Measurements from ENCODE around the gene CXCL11. TPM values are rescaled to one million over a fixed set of nuclear protein-coding genes. Genes with fewer than 3 reads are reported as not detected.

The CXCL11 gene
- total and polyA plus RNA-seq, 2 of the 13 experiments (the other 11 are each of a cell fraction or from before 2014, with no cell fraction given), result 0.08 TPM; not detected in 1

- no peak overlapping the region for H3K9ac ChIP-seq (ENCODE audit: insufficient read depth, low read depth, low read length)
- H3K4me2 ChIP-seq (ENCODE audit: low read depth, low read length), result no peak overlapping the region
- H3K4me3 ChIP-seq (replicated peaks in 1 of 3; ENCODE audit: insufficient read depth in 1 of 3, low read depth in 2 of 3, low read length in 3 of 3), result no peak overlapping the region
- DNase-seq (ENCODE audit: low spot score) (no peak), FAIRE-seq (no peak), ATAC-seq (no peak)
- intact Hi-C loops (cut with micrococcal nuclease; ENCODE audit: unreplicated experiment), result no loop called here
- no TSS peak for BruUV-seq (replicated peaks)
- no peaks in the 10 kb centered on the region for H3K36me3 ChIP-seq (replicated peaks in 1 of 2; ENCODE audit: control insufficient read depth in 1 of 2, insufficient read depth in 2 of 2, low read length in 2 of 2)
- in situ Hi-C loops (cut with HindIII; ENCODE audit: extremely low pct_ligation_motif_present, low pct_unique_long_range_greater_than_20kb), result no loop called here
- H3K27ac ChIP-seq (ENCODE audit: extremely low read length, insufficient read depth, low read length), result no peak overlapping the region
- WGBS (ENCODE audit: low lambda C conversion rate), result 74% methylated on average over 7 of the region's 7 CpGs
- no peaks in the 10 kb centered on the region for H3K4me1 ChIP-seq (ENCODE audit: insufficient read depth, low read length)
- H2AFZ ChIP-seq (ENCODE audit: low read length), result no peak overlapping the region
- peaks cover 0 to 6% of the 10 kb centered on the region in 2 experiments; a peak in 1 of 5 replicates for H3K27me3 ChIP-seq (ENCODE audit: control insufficient read depth in 1 of 2, insufficient read depth in 2 of 2, low read length in 2 of 2)
- no peaks in the 10 kb centered on the region for H3K9me3 ChIP-seq (ENCODE audit: low read length)
- ChIA-PET POLR2A (no interaction called here), CTCF (ENCODE audit: low intra/inter-chr PET ratio, low total read pairs) (no interaction called here)
- H4K20me1 ChIP-seq (ENCODE audit: insufficient read depth, low read length), result no peaks in the 10 kb centered on the region
- H3K79me2 ChIP-seq (ENCODE audit: insufficient read depth, low read length), result no peaks in the 10 kb centered on the region
- TF ChIP-seq ARNTL (CRISPR knock-in tag; IDR thresholded peaks at IDR 0.05) (no peak), MLLT10 (CRISPR knock-in tag; IDR thresholded peaks at IDR 0.05) (no peak), ZNF569 (CRISPR knock-in tag; IDR thresholded peaks at IDR 0.05; ENCODE audit: borderline replicate concordance) (no peak), ZNF317 (CRISPR knock-in tag; IDR thresholded peaks at IDR 0.05) (no peak), NCOA1 (CRISPR knock-in tag; IDR thresholded peaks at IDR 0.05) (no peak), ZNF607 (CRISPR knock-in tag; IDR thresholded peaks at IDR 0.05; ENCODE audit: borderline replicate concordance) (no peak), GABPA (IDR thresholded peaks at IDR 0.05; ENCODE audit: low read depth, low read length) (no peak), GABPA (CRISPR knock-in tag; IDR thresholded peaks at IDR 0.05; ENCODE audit: low read depth) (no peak), HNF1B (CRISPR knock-in tag; IDR thresholded peaks at IDR 0.05) (no peak), ZNF816 (CRISPR knock-in tag; IDR thresholded peaks at IDR 0.05; ENCODE audit: borderline replicate concordance) (no peak)
- TF ChIP-seq, protein P1, sequence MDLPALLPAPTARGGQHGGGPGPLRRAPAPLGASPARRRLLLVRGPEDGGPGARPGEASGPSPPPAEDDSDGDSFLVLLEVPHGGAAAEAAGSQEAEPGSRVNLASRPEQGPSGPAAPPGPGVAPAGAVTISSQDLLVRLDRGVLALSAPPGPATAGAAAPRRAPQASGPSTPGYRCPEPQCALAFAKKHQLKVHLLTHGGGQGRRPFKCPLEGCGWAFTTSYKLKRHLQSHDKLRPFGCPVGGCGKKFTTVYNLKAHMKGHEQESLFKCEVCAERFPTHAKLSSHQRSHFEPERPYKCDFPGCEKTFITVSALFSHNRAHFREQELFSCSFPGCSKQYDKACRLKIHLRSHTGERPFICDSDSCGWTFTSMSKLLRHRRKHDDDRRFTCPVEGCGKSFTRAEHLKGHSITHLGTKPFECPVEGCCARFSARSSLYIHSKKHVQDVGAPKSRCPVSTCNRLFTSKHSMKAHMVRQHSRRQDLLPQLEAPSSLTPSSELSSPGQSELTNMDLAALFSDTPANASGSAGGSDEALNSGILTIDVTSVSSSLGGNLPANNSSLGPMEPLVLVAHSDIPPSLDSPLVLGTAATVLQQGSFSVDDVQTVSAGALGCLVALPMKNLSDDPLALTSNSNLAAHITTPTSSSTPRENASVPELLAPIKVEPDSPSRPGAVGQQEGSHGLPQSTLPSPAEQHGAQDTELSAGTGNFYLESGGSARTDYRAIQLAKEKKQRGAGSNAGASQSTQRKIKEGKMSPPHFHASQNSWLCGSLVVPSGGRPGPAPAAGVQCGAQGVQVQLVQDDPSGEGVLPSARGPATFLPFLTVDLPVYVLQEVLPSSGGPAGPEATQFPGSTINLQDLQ (CRISPR knock-in tag; IDR thresholded peaks at IDR 0.05), result no peak
- TF ChIP-seq, protein P2, sequence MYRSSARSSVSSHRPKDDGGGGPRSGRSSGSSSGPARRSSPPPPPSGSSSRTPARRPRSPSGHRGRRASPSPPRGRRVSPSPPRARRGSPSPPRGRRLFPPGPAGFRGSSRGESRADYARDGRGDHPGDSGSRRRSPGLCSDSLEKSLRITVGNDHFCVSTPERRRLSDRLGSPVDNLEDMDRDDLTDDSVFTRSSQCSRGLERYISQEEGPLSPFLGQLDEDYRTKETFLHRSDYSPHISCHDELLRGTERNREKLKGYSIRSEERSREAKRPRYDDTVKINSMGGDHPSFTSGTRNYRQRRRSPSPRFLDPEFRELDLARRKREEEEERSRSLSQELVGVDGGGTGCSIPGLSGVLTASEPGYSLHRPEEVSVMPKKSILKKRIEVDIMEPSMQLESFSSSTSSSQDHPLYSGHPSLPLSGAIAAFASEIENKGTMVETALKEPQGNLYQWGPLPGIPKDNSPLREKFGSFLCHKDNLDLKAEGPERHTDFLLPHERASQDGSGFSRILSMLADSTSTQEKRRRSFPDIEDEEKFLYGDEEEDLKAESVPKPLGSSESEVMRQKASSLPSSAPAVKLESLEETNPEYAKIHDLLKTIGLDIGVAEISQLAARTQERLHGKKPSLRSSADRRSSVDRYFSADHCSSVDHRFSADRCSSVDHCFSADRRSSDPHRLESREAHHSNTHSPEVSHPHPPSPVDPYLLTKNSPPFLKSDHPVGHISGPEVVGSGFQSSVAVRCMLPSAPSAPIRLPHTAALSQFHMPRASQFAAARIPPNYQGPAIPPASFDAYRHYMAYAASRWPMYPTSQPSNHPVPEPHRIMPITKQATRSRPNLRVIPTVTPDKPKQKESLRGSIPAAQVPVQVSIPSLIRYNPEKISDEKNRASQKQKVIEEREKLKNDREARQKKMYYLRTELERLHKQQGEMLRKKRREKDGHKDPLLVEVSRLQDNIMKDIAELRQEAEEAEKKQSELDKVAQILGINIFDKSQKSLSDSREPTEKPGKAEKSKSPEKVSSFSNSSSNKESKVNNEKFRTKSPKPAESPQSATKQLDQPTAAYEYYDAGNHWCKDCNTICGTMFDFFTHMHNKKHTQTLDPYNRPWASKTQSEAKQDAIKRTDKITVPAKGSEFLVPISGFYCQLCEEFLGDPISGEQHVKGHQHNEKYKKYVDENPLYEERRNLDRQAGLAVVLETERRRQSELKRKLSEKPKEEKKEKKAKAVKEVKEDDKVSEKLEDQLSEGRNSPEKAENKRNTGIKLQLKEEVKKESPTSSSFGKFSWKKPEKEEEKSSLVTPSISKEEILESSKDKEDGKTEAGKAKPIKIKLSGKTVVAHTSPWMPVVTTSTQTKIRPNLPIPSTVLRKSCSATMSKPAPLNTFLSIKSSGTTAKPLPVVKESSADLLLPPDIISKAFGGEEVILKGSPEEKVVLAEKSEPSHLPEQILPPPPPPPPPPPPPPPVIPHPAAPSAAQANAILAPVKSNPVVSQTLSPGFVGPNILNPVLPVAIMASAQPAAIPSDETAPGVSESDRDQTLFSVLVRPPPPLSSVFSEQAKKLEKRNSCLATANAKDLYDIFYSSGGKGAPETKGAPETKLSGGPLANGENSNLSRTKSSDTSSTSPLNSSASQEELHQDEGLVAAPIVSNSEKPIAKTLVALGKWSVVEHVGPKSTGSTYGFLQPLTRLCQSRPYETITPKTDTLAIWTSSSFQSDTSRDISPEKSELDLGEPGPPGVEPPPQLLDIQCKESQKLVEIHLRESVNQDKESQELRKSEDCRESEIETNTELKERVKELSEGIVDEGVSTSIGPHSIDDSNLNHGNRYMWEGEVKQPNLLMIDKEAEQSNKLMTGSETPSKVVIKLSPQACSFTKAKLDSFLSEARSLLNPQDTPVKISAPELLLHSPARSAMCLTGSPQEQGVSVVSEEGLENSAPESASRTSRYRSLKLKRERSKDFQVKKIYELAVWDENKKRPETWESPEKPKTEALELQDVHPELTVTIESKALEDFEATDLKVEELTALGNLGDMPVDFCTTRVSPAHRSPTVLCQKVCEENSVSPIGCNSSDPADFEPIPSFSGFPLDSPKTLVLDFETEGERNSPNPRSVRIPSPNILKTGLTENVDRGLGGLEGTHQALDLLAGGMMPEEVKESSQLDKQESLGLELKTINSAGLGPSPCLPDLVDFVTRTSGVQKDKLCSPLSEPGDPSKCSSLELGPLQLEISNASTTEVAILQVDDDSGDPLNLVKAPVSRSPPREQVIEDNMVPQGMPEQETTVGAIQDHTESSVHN (CRISPR knock-in tag; IDR thresholded peaks at IDR 0.05), result no peak
Measured at GRCh38 chr4:76001700-76002099, 34.2 kb downstream of the CXCL11 start.
